Thyroid gland (tissue), 4 donors: ENCODE results near the gene NIF3L1.

Experiments used
- CTCF ChIP-seq, 6 experiments: fragments of 200-600 bp in 3 of 6; fragments of 450-650 bp in 3 of 6; sonication (generic) in 3 of 6; IDR thresholded peaks; one replicate each; pipeline ENCODE4 v1.5.1; 2016 to 2019; ENCODE audit warnings: antibody characterized with exemption in 6 of 6, mild to moderate bottlenecking in 2 of 6, inconsistent platforms in 1 of 6, moderate library complexity in 1 of 6
- POLR2A ChIP-seq, 2 donors: fragments of 450-650 bp; IDR thresholded peaks; one replicate each; pipeline ENCODE4 v1.6.1; 2017; ENCODE audit warnings: antibody characterized with exemption in 2 of 2, mild to moderate bottlenecking in 2 of 2, moderate library complexity in 1 of 2

- TF ChIP-seq POLR2A (IDR thresholded peaks at IDR 0.05), result no peak
- no peak for TF ChIP-seq CTCF (IDR thresholded peaks at IDR 0.05)
These were observed 50.7 kb downstream of the NIF3L1 start for GRCh38 chr2:200939832-200940231.
